MCF 10A (cell line): Measurements from ENCODE around the gene WDR7. TPM values are rescaled to one million over a fixed set of nuclear protein-coding genes. Genes with fewer than 3 reads are reported as not detected.

Experiments
- Bru-seq: library from RNA; stranded (reverse); fragments of 400-500 nt; gene quantifications from one replicate; lab custom pipeline; 2021; lab: Mats Ljungman, UMichigan
- BruChase-seq, 2 experiments: library from RNA; stranded (reverse); fragments of 400-500 nt; gene quantifications; one replicate each; lab custom pipeline; 2021; lab: Mats Ljungman, UMichigan
- BruUV-seq: library from RNA; stranded (reverse); fragments of 400-500 nt; replicated peaks from 2 replicates; lab custom pipeline; 2021; lab: Mats Ljungman, UMichigan
- CTCF ChIA-PET: fragments of 300-600 bp; sonication (Branson Sonifier 250); formaldehyde crosslinking; extraction: SDS; loops from one replicate; lab custom pipeline; 2021; ENCODE audit warnings: antibody characterized with exemption, inconsistent platforms; lab: Yijun Ruan, JAX
- POLR2A ChIA-PET: fragments of 300-600, 350-650 bp; sonication (Branson Sonifier 250); formaldehyde crosslinking; extraction: SDS; loops from one replicate; lab custom pipeline; 2020; ENCODE audit warnings: antibody characterized with exemption, inconsistent platforms; lab: Yijun Ruan, JAX
- DNase-seq: peaks from one replicate; pipeline ENCODE4 v3.0.0-alpha.2; 2018; ENCODE audit not compliant: unreplicated experiment
- H3K27ac Mint-ChIP-seq: one replicate; pipeline ENCODE4 v1.8.0; 2022; ENCODE audit warnings: mild to moderate bottlenecking, low read depth, mixed read lengths; ENCODE audit not compliant: unreplicated experiment
- H3K27me3 Mint-ChIP-seq: one replicate; pipeline ENCODE4 v1.8.0; 2022; ENCODE audit warnings: mixed read lengths; ENCODE audit not compliant: insufficient read depth, unreplicated experiment
- H3K36me3 Mint-ChIP-seq: one replicate; pipeline ENCODE4 v1.8.0; 2022; ENCODE audit warnings: mild to moderate bottlenecking, moderate library complexity, mixed read lengths; ENCODE audit not compliant: insufficient read depth, unreplicated experiment
- H3K4me1 Mint-ChIP-seq: one replicate; pipeline ENCODE4 v1.8.0; 2022; ENCODE audit warnings: mixed read lengths; ENCODE audit not compliant: insufficient read depth, unreplicated experiment
- H3K4me3 Mint-ChIP-seq: one replicate; pipeline ENCODE4 v1.8.0; 2022; ENCODE audit warnings: mild to moderate bottlenecking, moderate library complexity, mixed read lengths; ENCODE audit not compliant: unreplicated experiment
- H3K9me3 Mint-ChIP-seq: one replicate; pipeline ENCODE4 v1.8.0; 2022; ENCODE audit warnings: mixed read lengths; ENCODE audit not compliant: unreplicated experiment
- intact Hi-C: fragments of 100-400 bp; cut with micrococcal nuclease; formaldehyde crosslinking; loops from 2 replicates; pipeline ENCODE4 v1.14.1; 2022
- long read RNA-seq: library from polyadenylated mRNA; stranded (forward); transcript quantifications from one replicate; pipeline ENCODE4 v2.0.0, GENCODE V29; 2022
- total RNA-seq: library from RNA; stranded (reverse); gene quantifications from 2 replicates; pipeline ENCODE4 v1.2.3, GENCODE V29; 2022
- TF ChIP-seq, protein P1 (sequence below): fragments of 200-600 bp; IDR thresholded peaks from one replicate; pipeline ENCODE4 v1.8.0; 2022; ENCODE audit warnings: antibody characterized with exemption, mild to moderate bottlenecking; ENCODE audit not compliant: unreplicated experiment

Gene WDR7
- 12.6 and 17.3 TPM in 2 replicates for total RNA-seq
- percentile 69 among the genes with signal in this experiment for Bru-seq, nascent RNA
- percentile 55 among the genes with signal in this experiment for BruChase-seq, experiment 1, labeled RNA remaining after a 6-hour chase
- percentile 57 among the genes with signal in this experiment for BruChase-seq, experiment 2, labeled RNA remaining after a 2-hour chase
- long read RNA-seq, full-length matches to known transcripts: 6 of 11 reads
- long read RNA-seq, partial matches to known transcripts: 3 of 11 reads
- long read RNA-seq, other reads (novel, unspliced or antisense): 2 of 11 reads

GRCh38 chr18:56650944-56651770, at the start of gene WDR7:
WDR7 (plus strand) TSS chr18:56651359; CDS start chr18:56672516, 21,157 bp downstream.
- no peaks in the 10 kb centered on the region for H3K36me3 Mint-ChIP-seq
- intact Hi-C loops: no loop called here
- CTCF ChIA-PET: interaction anchor here (0.6 to 0.9 kb wide), 5 partner anchors 12 to 1400 kb away, joined by 3 read pairs; no protein-coding TSS in a partner anchor

DNA sequence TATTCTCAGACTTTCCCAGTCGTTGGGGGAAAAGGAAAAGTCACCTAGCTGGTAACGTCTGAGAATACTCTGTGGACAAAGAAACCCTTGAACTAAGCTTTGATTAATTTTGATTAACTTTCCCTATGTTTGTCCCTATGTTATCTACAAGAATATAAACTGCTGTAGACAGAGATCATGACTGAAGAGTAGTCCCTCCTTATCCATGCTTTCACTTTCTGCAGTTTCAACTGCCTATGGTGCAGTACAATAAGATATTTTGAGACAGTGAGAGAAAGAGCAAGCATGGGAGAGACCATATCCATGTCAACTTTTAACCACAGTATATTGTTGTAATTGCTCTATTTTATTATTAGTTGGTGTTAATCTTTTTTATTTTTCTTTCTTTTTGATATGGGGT, 44.5 kb upstream of the WDR7 start:
- intact Hi-C loops: no loop called here
- TF ChIP-seq, protein P1, sequence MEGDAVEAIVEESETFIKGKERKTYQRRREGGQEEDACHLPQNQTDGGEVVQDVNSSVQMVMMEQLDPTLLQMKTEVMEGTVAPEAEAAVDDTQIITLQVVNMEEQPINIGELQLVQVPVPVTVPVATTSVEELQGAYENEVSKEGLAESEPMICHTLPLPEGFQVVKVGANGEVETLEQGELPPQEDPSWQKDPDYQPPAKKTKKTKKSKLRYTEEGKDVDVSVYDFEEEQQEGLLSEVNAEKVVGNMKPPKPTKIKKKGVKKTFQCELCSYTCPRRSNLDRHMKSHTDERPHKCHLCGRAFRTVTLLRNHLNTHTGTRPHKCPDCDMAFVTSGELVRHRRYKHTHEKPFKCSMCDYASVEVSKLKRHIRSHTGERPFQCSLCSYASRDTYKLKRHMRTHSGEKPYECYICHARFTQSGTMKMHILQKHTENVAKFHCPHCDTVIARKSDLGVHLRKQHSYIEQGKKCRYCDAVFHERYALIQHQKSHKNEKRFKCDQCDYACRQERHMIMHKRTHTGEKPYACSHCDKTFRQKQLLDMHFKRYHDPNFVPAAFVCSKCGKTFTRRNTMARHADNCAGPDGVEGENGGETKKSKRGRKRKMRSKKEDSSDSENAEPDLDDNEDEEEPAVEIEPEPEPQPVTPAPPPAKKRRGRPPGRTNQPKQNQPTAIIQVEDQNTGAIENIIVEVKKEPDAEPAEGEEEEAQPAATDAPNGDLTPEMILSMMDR: no peak
- no peaks in the 10 kb centered on the region for H3K27me3 Mint-ChIP-seq
- no peaks in the 10 kb centered on the region for H3K9me3 Mint-ChIP-seq
- no peak overlapping the region for H3K4me3 Mint-ChIP-seq
- BruUV-seq: no TSS peak
- no peak for DNase-seq
- H3K36me3 Mint-ChIP-seq: peaks cover 78% of the 10 kb centered on the region
- H3K27ac Mint-ChIP-seq: peak overlapping the region; percentile 51
- POLR2A ChIA-PET: interaction anchor here (0.7 kb wide), 1 partner anchor 937 kb away, joined by 3 read pairs; no protein-coding TSS in a partner anchor
- H3K4me1 Mint-ChIP-seq: no peaks in the 10 kb centered on the region
- CTCF ChIA-PET: interaction anchor here (0.7 to 1.4 kb wide), 3 partner anchors 24 to 1371 kb away, joined by 3 to 5 read pairs (median 4); no protein-coding TSS in a partner anchor

More at GRCh38 chr18:56650944-56651770, at the start of gene WDR7:
- TF ChIP-seq, protein P1: no peak
- Mint-ChIP-seq H3K4me1 (peaks cover 19% of the 10 kb centered on the region), H3K9me3 (no peaks in the 10 kb centered on the region), H3K27me3 (no peaks in the 10 kb centered on the region), H3K4me3 (peak within 1 kb of the TSS; percentile 77), H3K27ac (peak within 1 kb of the TSS; percentile 65)
- TSS peak; percentile 22 for BruUV-seq
- POLR2A ChIA-PET: interaction anchor here (0.7 to 4.2 kb wide), 7 partner anchors 11 to 1923 kb away, joined by 3 to 71 read pairs (median 3); partner anchors contain the start of gene TXNL1
- peak; percentile 99 for DNase-seq

GRCh38 chr18:56615738-56616520, 35.2 kb upstream of the WDR7 start:
- CTCF ChIA-PET: no interaction called here
- peaks cover 4% of the 10 kb centered on the region for H3K4me1 Mint-ChIP-seq
- TF ChIP-seq, protein P1: no peak
- H3K9me3 Mint-ChIP-seq: no peaks in the 10 kb centered on the region
- DNase-seq: no peak
- no TSS peak for BruUV-seq
- H3K27me3 Mint-ChIP-seq: no peaks in the 10 kb centered on the region
- POLR2A ChIA-PET: interaction anchor here (0.6 to 0.8 kb wide), 3 partner anchors 12 to 595 kb away, joined by 3 read pairs; no protein-coding TSS in a partner anchor
- intact Hi-C loops: no loop called here
- H3K27ac Mint-ChIP-seq: no peak overlapping the region
- no peak overlapping the region for H3K4me3 Mint-ChIP-seq
- H3K36me3 Mint-ChIP-seq: peaks cover 92% of the 10 kb centered on the region
